Stimulated activated CD4-positive, alpha-beta T cell treated with anti-CD3 and anti-CD28 coated beads, TNF-alpha, amount 100 ng/mL, for 48 hours (primary cell): ENCODE data around the gene NSUN2.

Source experiments
- DNase-seq, 3 donors: peaks; one replicate each; pipeline ENCODE4 v3.0.0-alpha.2; 2020; ENCODE audit warnings: low read depth in 3 of 3

Gene NSUN2

GRCh38 chr5:6604341-6604740, 28.5 kb downstream of the NSUN2 start:
- DNase-seq = no peak

GRCh38 chr5:6603643-6604042, 29.2 kb downstream of the NSUN2 start:
- DNase-seq = no peak

GRCh38 chr5:6602441-6602840, 30.4 kb downstream of the NSUN2 start:
- DNase-seq = no peak

GRCh38 chr5:6601816-6602215, 31.0 kb downstream of the NSUN2 start:
- no peak for DNase-seq

GRCh38 chr5:6601271-6601670, 31.6 kb downstream of the NSUN2 start:
- no peak for DNase-seq

GRCh38 chr5:6599739-6600138, 33.1 kb downstream of the NSUN2 start:
- DNase-seq = no peak

- no peak for DNase-seq
Measured at GRCh38 chr5:6598351-6598900, 34.4 kb downstream of the NSUN2 start.

- DNase-seq = no peak
Measured at GRCh38 chr5:6597557-6597956, 35.3 kb downstream of the NSUN2 start.

- no peak for DNase-seq
Measured at GRCh38 chr5:6596388-6596787, 36.5 kb downstream of the NSUN2 start.

- DNase-seq = no peak
Measured at GRCh38 chr5:6595405-6595804, 37.4 kb downstream of the NSUN2 start.

- no peak for DNase-seq
Measured at GRCh38 chr5:6594066-6594465, 38.8 kb downstream of the NSUN2 start.

GRCh38 chr5:6593148-6594016, 39.5 kb downstream of the NSUN2 start:
- no peak for DNase-seq

GRCh38 chr5:6592601-6593000, 40.2 kb downstream of the NSUN2 start:
- DNase-seq = no peak

- DNase-seq = no peak
Measured at GRCh38 chr5:6591671-6592288, 41.1 kb downstream of the NSUN2 start.

- DNase-seq = no peak
Measured at GRCh38 chr5:6590581-6590980, 42.3 kb downstream of the NSUN2 start.

- DNase-seq = no peak
Measured at GRCh38 chr5:6587171-6587570, 45.7 kb downstream of the NSUN2 start.

GRCh38 chr5:6586647-6587042, 46.2 kb downstream of the NSUN2 start:
- no peak for DNase-seq

- no peak for DNase-seq
Measured at GRCh38 chr5:6585939-6586646, 46.8 kb downstream of the NSUN2 start.

- no peak for DNase-seq
Measured at GRCh38 chr5:6585168-6585567, 47.7 kb downstream of the NSUN2 start.

GRCh38 chr5:6584727-6585126, 48.1 kb downstream of the NSUN2 start:
- no peak for DNase-seq

GRCh38 chr5:6584101-6584645, 48.7 kb downstream of the NSUN2 start:
- no peak for DNase-seq
